DMS 273 treated with DMSO at 0.1 percent for 48 hours (cell line): ENCODE results near the gene NOTUM.
"Not testable (repeated sequence)": the region's sequence is repeated elsewhere in the genome, so short reads cannot be mapped to it uniquely, and the experiment has no call there.

Source experiments
- DNase-seq: peaks from one replicate; lab custom pipeline; 2025; lab: John Stamatoyannopoulos, UW

NOTUM gene

GRCh38 chr17:81957691-81958432 is 3.1 kb downstream of the NOTUM start:
- no peak for DNase-seq

DNA sequence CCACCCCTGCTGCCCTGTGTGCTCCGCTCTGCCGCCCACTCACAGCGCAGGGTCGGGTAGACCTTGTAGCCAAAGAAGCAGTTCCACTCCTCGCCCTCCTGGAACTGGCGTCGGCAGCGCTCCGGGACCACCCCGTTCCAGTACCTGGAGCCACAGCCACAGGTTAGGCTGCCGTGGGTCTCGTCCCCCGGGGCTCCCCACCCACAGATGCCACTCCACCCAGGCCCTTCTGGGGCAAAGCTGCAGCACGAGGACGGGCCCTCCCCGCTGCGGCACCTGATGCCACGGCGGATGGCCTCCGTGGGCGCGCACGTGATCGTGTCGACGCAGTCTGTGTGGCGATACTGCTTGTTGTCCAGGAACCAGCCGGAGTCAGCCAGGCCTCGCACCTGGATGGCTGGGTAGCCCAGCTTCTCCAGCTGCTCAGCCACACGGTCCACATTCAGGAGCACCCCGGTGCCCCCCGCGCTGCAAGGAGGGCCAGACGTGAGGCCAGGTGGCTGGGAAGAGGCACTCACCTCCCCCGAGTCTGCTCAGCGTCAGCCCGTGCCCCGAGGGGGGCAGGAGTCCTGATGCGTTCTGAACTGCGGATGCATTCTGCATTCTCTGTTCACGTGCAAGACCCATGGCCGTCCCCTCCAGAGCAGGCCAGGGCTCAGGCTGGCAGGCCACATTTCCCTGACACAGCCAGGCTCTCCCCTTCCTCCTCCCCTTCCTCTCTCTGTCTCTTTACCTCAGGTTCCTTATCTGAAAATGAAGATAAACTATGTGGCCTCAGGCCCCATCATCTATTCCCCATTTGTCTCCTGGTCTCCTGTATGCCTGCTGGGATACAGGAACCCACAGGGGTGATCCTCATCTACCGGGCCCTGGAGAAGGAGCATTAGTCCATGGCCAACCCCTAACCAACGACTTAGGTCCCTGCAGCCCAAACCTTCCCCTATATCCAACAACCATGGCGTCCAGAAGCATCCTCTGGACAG is 4.1 kb downstream of the NOTUM start:
- DNase-seq: no peak

GRCh38 chr17:81955756-81956544 is 5.0 kb downstream of the NOTUM start:
- no peak for DNase-seq

GRCh38 chr17:81955058-81955681 is 5.8 kb downstream of the NOTUM start:
- no peak for DNase-seq

GRCh38 chr17:81954131-81955057 is 6.6 kb downstream of the NOTUM start:
- no peak for DNase-seq

- DNase-seq: not testable (repeated sequence)
Observed at GRCh38 chr17:81953443-81953842, 7.5 kb downstream of the NOTUM start.

DNA sequence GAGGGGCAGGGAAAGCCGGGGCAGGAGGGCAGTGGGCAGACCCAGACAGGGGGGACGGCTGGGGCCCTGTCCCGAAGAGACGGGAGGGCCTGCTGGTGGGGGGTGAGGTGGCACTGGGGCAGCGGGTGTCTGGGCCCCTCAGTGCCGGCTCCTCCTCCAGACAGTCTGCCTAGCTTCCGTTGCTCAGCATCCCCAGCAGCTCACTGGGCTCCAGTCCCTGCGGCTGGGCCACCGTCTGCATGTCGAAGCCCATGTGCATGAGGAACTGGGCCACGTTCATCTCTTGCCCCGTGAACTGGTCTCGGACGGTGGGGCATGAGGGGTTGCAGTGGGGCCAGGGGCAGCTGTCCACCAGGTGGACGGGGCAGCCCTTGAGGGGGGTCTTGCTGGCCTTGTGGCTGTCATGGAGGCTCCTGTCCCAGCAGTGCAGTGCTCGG is 8.2 kb downstream of the NOTUM start:
- no peak for DNase-seq

GRCh38 chr17:81951785-81952684 is 9.0 kb downstream of the NOTUM start:
- no peak for DNase-seq

DNA sequence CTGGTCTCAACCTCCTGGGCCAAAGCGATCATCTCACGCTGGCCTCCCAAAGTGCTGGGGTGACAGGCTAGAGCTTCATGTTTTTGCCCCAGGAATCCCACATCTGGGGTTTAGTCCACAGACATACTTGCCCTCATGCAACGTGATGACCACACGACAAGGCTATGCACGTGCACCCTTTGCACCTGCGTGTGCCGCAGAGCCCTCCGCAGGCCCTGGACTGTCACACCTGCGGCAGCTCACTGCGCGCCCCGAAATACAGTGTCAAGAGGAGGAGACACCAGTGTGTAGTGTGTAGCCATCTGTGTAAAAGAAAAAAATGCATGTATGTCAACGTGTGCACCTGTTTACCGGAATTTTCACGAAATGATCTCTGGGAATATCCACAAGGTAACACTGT is 10.5 kb downstream of the NOTUM start:
- DNase-seq: no peak

GRCh38 chr17:81948635-81949378 is 12.2 kb downstream of the NOTUM start:
- DNase-seq: no peak

DNA sequence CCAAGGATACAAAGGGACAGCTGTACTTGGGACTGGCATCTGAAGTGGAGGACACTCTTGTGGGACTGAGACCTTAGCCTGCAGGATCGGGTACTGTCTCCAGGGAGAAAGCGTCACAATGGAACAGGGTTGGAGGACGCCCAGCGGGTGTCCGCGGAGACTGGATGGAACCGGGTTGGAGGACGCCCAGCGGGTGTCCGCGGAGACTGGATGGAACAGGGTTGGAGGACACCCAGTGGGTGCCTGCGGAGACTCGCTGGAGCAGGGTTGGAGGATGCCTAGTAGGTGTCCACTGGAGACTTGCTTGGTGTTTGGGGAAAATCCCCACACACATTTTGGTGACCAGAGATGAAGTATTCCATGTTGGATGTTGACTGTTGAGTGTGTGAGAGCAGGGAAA is 13.8 kb downstream of the NOTUM start, which contains the start of gene MYADML2:
Gene MYADML2 (minus strand): TSS at position 45 of the 400 bp plus-strand sequence. CDS start 5,492 bp downstream, outside the sequence.
- no peak for DNase-seq

GRCh38 chr17:81944858-81945257 is 16.1 kb downstream of the NOTUM start:
- DNase-seq: no peak

DNA sequence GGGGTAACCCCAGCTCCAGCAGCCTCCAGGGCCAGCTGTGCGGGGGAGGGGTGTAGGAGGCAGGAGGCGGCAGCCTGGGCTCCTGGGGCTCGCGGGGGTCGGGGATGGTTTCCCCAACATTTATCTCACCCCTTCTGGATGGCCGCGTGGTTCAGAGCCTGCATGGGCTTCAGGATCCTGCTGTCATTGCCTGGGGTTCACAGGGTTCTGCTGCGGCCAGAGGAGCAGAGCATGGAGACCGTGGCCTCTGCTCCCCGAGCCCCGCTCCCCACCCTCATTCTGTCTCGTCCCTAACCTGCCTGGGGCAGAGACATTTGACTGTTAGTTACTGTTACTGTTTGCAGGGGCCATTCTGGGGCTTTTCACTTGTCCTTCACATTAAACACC is 18.8 kb downstream of the NOTUM start:
- DNase-seq: no peak

DNA sequence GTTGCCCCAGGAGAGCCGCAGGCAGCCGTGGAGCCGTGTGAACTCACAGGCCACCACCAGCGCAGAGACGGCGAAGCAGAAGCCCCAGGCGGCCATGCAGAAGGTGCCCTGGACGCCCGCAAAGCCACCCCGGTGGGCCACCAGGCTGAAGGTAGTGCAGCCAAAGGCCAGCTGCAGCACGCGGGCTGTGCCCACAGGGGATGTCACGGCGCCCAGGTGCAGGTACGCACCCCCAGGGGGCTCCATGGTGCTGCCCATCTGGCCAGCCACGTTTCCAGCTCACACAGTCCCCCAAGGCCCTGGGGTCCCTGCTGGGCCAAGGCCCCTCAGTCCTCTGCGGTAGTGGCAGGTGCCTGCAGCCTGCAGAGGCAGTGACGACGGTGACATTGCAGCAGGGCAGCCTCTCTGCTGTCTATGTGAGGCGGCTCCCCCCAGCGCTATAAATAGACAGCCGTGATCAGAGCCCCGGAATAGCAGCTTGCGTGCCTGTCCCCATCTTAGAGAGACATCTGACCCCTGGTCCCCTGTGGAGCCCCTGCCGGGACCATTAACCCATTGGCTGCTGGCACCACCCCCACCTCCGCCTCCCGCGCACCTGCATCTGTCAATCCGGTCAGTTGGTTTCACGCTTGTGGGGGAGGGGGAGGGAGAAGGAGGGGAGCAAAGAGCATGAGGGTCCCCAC is 19.4 kb downstream of the NOTUM start:
- DNase-seq: no peak

- DNase-seq: no peak
Observed at GRCh38 chr17:81940538-81941483, 20.2 kb downstream of the NOTUM start.

GRCh38 chr17:81939881-81940385 is 21.1 kb downstream of the NOTUM start:
- no peak for DNase-seq

GRCh38 chr17:81939218-81939617 is 21.8 kb downstream of the NOTUM start:
- DNase-seq: no peak
